ENCODE results near the gene CENATAC.
A peak's percentile ranks its signal among the peaks of the same experiment; 100 is the strongest.
"Not testable (repeated sequence)": the region's sequence is repeated elsewhere in the genome, so short reads cannot be mapped to it uniquely, and the experiment has no call there.

Gene CENATAC, protein sequence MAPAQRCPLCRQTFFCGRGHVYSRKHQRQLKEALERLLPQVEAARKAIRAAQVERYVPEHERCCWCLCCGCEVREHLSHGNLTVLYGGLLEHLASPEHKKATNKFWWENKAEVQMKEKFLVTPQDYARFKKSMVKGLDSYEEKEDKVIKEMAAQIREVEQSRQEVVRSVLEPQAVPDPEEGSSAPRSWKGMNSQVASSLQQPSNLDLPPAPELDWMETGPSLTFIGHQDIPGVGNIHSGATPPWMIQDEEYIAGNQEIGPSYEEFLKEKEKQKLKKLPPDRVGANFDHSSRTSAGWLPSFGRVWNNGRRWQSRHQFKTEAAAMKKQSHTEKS

GRCh38 chr11:118997627-118998387, at the start of gene CENATAC:
Gene CENATAC (plus strand): TSS chr11:118998138. CDS start chr11:118998198, 60 bp downstream.
- DNase-seq, result peak; percentile 95

- DNase-seq, result peak; percentile 81
Observed at GRCh38 chr11:118953265-118953664, 44.7 kb upstream of the CENATAC start.

DNA sequence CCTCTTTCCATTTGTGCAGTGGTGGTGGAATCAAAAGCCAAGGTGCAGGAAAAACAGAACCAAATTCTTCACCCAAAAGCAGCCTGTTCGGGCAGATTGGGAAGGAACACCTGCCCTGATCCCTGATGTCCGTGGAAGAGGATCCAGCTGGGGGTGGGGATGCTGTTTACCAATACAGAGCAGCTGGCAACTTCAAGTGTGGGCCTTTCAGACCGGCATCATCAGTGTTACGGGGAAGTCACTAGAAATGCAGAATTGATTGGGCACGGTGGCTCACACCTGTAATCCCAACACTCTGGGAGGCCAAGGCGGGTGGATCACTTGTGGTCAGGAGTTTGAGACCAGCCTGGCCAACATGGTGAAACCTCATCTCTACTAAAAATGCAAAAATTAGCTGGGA, 44.0 kb upstream of the CENATAC start:
- DNase-seq, result peak; percentile 87

- DNase-seq, result peak; percentile 93
Observed at GRCh38 chr11:118956094-118956846, 41.7 kb upstream of the CENATAC start, which contains the start of gene UPK2. Gene UPK2 (plus strand): TSS chr11:118956298. CDS start chr11:118956351, 53 bp downstream.

DNA sequence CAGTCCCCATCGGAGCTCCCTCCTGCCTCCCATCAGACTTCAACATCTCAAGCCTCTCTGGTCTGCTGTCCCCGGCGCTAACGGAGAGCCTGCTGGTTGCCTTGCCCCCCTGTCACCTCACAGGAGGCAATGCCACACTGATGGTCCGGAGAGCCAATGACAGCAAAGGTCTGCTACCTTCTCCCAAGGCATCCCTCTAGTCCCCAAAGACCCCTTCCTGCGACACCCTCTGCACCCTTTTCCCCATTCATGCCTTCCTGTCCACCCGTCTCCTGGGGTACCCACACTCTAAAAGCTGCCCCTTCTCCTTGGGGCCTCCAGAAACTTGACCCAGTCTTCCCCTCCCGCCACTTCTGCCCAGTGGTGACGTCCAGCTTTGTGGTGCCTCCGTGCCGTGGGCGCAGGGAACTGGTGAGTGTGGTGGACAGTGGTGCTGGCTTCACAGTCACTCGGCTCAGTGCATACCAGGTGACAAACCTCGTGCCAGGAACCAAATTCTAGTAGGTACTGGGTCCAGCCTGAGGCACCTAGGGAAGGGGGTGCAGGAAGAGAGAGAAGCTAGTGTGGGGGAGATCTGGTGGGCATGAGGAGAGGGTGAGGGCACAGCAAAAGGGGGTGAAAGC, 41.0 kb upstream of the CENATAC start:
- DNase-seq, result no peak

DNA sequence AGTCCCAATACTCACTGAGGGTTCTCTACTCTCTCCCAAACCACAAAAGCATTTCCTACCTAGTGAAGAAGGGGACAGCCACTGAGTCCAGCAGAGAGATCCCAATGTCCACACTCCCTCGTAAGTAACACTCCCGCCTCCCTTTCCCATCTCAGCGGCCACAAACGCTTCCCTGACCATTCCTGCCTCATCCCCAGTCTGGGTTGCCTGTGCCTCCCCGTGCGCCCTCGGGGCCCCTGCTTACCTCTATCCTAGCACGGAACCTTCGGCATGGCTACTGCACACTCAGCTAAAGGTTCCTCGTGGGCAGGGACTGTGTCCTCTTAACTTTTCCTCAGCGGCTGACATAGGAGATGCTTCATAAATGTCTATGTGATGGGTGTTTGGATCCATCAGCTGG, 40.4 kb upstream of the CENATAC start:
- no peak for DNase-seq

- DNase-seq, result no peak
Observed at GRCh38 chr11:118957968-118958367, 40.0 kb upstream of the CENATAC start.

GRCh38 chr11:118958577-118958976, 39.4 kb upstream of the CENATAC start:
- no peak for DNase-seq

GRCh38 chr11:118961189-118961588, 36.7 kb upstream of the CENATAC start:
- DNase-seq, result no peak

DNA sequence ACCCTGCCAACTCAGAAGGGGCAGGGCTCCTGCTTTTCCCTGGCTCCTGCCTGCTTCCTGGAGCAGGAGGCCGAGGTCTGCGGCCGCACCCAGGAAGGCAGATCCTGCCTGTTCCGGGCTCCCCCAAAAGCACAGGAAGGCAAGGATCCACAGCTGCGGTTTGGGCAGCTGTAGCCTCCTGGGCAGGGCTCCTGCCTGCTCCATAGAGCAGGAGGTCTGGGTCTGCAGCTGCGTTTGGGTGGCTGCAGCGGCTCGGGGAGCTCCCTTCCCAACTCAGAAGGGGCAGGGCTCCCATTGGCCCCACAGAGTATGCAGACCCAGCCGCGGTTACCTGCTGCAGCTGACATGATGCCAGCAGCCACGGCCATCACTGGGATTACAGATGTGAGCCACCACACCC, 36.3 kb upstream of the CENATAC start:
- no peak for DNase-seq

- DNase-seq, result not testable (repeated sequence)
Observed at GRCh38 chr11:118969508-118969907, 28.4 kb upstream of the CENATAC start.

DNA sequence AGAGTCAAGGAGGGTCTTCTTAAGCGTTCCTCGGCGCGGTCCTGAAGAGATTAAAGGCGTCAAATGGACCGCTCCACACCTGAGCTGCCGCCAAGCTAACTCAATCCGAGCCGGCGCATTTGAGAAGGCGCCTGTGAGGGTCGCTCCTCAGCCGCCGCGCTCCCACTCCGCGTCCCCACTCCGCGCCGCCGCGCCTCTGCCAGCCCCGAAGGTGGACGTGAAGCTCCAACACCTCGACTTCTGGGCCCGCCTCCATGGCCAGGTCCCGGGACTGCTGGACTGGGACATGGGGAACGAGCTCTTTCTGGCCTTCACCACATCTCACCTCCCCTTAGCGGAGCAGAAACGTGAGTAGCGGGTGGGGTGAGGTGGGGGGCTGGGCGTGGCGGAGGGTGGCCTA, 26.3 kb upstream of the CENATAC start, which contains the start of gene FOXR1:
Gene FOXR1 (plus strand): TSS at position 116 of the 400 bp plus-strand sequence. CDS start 171 bp downstream, at position 287.
- DNase-seq, result no peak

- DNase-seq, result no peak
Observed at GRCh38 chr11:118973985-118974384, 24.0 kb upstream of the CENATAC start.

DNA sequence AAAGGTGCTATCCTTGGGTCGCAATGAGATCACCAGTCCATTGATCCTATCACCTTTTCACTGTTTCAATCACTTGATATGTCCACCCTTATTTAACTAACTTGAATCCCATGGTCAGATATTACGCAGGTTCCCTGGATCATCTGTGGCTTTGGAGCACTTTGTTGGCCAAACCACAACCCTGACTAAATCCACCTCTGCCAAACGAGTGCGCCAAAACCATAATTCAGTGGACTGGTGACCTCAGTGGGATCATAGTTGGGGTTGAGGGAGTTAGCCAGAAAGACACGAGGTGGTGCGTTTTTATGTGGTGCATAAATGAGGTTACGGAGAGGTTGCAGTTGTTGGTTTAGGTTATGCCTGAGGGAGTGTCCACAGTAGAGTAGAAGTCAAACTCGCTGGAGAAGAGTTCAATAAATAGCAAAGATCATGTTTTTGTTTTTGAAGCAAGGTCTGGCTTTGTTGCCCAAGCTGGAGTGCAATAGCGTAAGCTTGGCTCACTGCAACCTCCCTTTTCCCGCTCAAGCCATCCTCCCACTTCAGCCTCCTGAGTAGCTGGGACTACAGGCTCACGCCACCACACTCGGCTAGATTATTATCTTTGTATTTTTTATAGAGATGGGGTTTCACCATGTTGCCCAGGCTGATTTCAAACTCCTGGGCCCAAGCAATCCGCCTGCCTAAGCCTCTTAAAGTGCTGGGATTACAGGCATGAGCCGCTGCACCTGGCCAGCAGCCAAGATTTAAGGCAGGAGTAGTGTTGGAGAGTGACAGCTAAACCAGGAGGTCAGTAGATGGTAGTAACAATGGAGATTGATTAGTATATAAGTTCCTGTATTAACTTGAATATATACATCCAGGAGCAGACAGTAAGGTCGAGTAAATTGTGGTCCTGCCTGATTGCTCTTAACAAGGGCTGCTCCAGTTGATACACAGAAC, 21.9 kb upstream of the CENATAC start:
- peak; percentile 64 for DNase-seq

- DNase-seq, result no peak
Observed at GRCh38 chr11:118979434-118979833, 18.5 kb upstream of the CENATAC start.

GRCh38 chr11:118980191-118980881, 17.6 kb upstream of the CENATAC start:
- no peak for DNase-seq

- not testable (repeated sequence) for DNase-seq
Observed at GRCh38 chr11:118984337-118984736, 13.6 kb upstream of the CENATAC start.

- DNase-seq, result no peak
Observed at GRCh38 chr11:118984825-118985224, 13.1 kb upstream of the CENATAC start.

DNA sequence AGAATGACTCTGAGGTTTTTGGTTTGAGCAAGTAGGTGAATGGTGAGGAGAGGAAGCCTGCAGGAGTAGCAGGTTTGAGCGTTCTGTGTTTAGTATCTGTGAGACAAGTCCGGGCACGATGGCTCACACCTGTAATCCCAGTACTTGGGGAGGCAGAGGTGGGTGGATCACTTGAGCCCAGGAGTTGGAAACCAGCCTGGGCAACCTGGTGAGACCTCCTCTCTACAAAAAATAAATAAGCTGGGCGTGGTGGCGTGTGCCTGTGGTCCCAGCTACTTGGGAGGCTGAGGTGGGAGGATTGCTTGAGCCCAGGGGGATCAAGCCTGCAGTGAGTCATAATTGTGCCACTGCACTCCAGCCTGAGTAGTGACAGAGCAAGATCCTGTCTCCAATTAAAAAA, 9.7 kb upstream of the CENATAC start:
- no peak for DNase-seq

GRCh38 chr11:118991486-118992038, 6.4 kb upstream of the CENATAC start:
- not testable (repeated sequence) for DNase-seq

Data from DMS53 (cell line).